H1 (cell line): ENCODE data around the gene PTTG1IP. TPM values are rescaled to one million over a fixed set of nuclear protein-coding genes. Genes with fewer than 3 reads are reported as not detected.

Source experiments
- CHD7 ChIP-seq: fragments of 300-600 bp; sonication (generic); IDR thresholded peaks from 2 replicates; pipeline ENCODE4 v1.7.1; 2012; ENCODE audit warnings: low read length, moderate library complexity, mild to moderate bottlenecking, inconsistent platforms; ENCODE audit not compliant: insufficient replicate concordance
- MAFK ChIP-seq: IDR thresholded peaks from 2 replicates; pipeline ENCODE4 v1.6.1; 2012; ENCODE audit warnings: low read depth, mild to moderate bottlenecking, improper control_type of control experiment, low read length
- POLR2A ChIP-seq, 2 experiments: IDR thresholded peaks; 1 replicate in 1 of 2; 2 replicates in 1 of 2; pipeline ENCODE4 v1.6.1; 2011; ENCODE audit warnings: low read depth in 2 of 2, low read length in 2 of 2, mild to moderate bottlenecking in 2 of 2; ENCODE audit errors: control extremely low read depth in 1 of 2
- SAP30 ChIP-seq: fragments of 300-600 bp; sonication (generic); IDR thresholded peaks from 2 replicates; pipeline ENCODE4 v1.7.1; 2012; ENCODE audit warnings: low read length, moderate library complexity, mild to moderate bottlenecking, inconsistent platforms; ENCODE audit not compliant: insufficient read depth, insufficient replicate concordance
- SIN3A ChIP-seq, 2 experiments: IDR thresholded peaks in 1 of 2; conservative IDR thresholded peaks in 1 of 2; 2 replicates each; pipeline ENCODE4 v1.6.1; 2011 to 2012; ENCODE audit warnings: low read length in 2 of 2, improper control_type of control experiment in 1 of 2, low read depth in 1 of 2, mild to moderate bottlenecking in 1 of 2
- SRF ChIP-seq: IDR thresholded peaks from 2 replicates; pipeline ENCODE4 v1.6.1; 2011; ENCODE audit warnings: mild to moderate bottlenecking, low read depth, low read length, moderate library complexity
- polyA plus RNA-seq, 7 experiments: library from polyadenylated mRNA; depleted of rRNA in 3 of 7; stranded (reverse) in 5 of 7; unstranded in 2 of 7; fragments of >200 nt in 5 of 7; fragments of 200-250 nt in 2 of 7; gene quantifications; 1 replicate in 5 of 7; 2 replicates in 1 of 7; 4 replicates in 1 of 7; pipeline versions ENCODE4 v1.2.1 to v1.2.3, GENCODE V29; 2011 to 2013; ENCODE audit warnings: missing spikeins in 2 of 7, mixed read lengths in 2 of 7
- total RNA-seq: library from RNA; stranded (reverse); fragmentation: NEBNext Ultra II Directional; extraction: Animal tissue kit (Norgen Biotek cat#: 25700); gene quantifications from 2 replicates; pipeline ENCODE4 v1.2.1, GENCODE V29; 2021

Gene PTTG1IP
- total and polyA plus RNA-seq, 2 of the 8 experiments (the other 6 are each of a cell fraction or from before 2014, with no cell fraction given), result 90.8 to 130 TPM

GRCh38 chr21:44900559-44901251 lies 27.2 kb upstream of the PTTG1IP start (continued):
- TF ChIP-seq CHD7 (no peak), SIN3A (conservative IDR thresholded peaks at IDR 0.05 in 1 of 2, IDR thresholded peaks at IDR 0.05 in 1 of 2; ENCODE audit: low read depth in 1 of 2, low read length in 2 of 2) (no peak), POLR2A (IDR thresholded peaks at IDR 0.05; ENCODE audit: control extremely low read depth in 1 of 2, low read depth in 2 of 2, low read length in 2 of 2) (no peak), SAP30 (no peak), SRF (no peak), MAFK (no peak)
